SK-N-SH (cell line): ENCODE data around the gene GRIPAP1. TPM values are rescaled to one million over a fixed set of nuclear protein-coding genes. Genes with fewer than 3 reads are reported as not detected.

Source experiments
- CTCF ChIA-PET: fragments of 300-600, 350-600 bp; formaldehyde crosslinking; extraction: SDS; loops from one replicate; lab custom pipeline; 2021; lab: Yijun Ruan, JAX
- POLR2A ChIA-PET: fragments of 350-600 bp; sonication (Branson Sonifier 250); formaldehyde crosslinking; extraction: SDS; loops from one replicate; lab custom pipeline; 2020; ENCODE audit warnings: antibody characterized with exemption, inconsistent platforms; lab: Yijun Ruan, JAX
- DNase-seq: peaks from one replicate; pipeline ENCODE4 v3.0.0; 2012
- H2AFZ ChIP-seq: fragments of 200-600 bp; sonication (generic); 2 replicates; pipeline ENCODE4 v1.8.1; 2016; ENCODE audit warnings: antibody characterized with exemption, mild to moderate bottlenecking, low read depth
- H3F3A ChIP-seq: fragments of 200-600 bp; sonication (generic); replicated peaks from 2 replicates; pipeline ENCODE3; 2016; ENCODE audit warnings: antibody characterized with exemption, mild to moderate bottlenecking; ENCODE audit not compliant: insufficient read depth
- H3K27ac ChIP-seq, 2 experiments: fragments of 200-500 bp in 1 of 2; fragments of 200-600 bp in 1 of 2; sonication (Bioruptor generic) in 1 of 2; sonication (generic), shearing (Covaris generic) in 1 of 2; 2 replicates each; pipeline versions ENCODE4 v1.5.1 to v1.6.1; 2014 to 2016; ENCODE audit warnings: low read depth in 2 of 2, inconsistent platforms in 1 of 2, low read length in 1 of 2, mild to moderate bottlenecking in 1 of 2, mixed read lengths in 1 of 2
- H3K27me3 ChIP-seq: fragments of 200-600 bp; sonication (generic), shearing (Covaris generic); 2 replicates; pipeline ENCODE4 v1.6.1; 2016; ENCODE audit warnings: mixed run types; ENCODE audit not compliant: insufficient read depth
- H3K36me3 ChIP-seq, 2 experiments: fragments of 200-500 bp in 1 of 2; fragments of 200-600 bp in 1 of 2; sonication (Bioruptor generic) in 1 of 2; sonication (generic) in 1 of 2; replicated peaks in 1 of 2; 2 replicates each; pipeline versions ENCODE3 to v1.5.1; 2014 to 2016; ENCODE audit warnings: low read length in 1 of 2, mild to moderate bottlenecking in 1 of 2; ENCODE audit not compliant: insufficient read depth in 2 of 2, control insufficient read depth in 1 of 2
- H3K4me1 ChIP-seq, 2 experiments: fragments of 200-500 bp in 1 of 2; fragments of 200-600 bp in 1 of 2; sonication (Bioruptor generic) in 1 of 2; sonication (generic), shearing (Covaris generic) in 1 of 2; 2 replicates each; pipeline versions ENCODE4 v1.5.1 to v1.6.1; 2014 to 2016; ENCODE audit warnings: low read depth in 1 of 2, low read length in 1 of 2, mixed run types in 1 of 2; ENCODE audit not compliant: insufficient read depth in 2 of 2, control insufficient read depth in 1 of 2
- H3K4me2 ChIP-seq: fragments of 200-600 bp; sonication (generic), shearing (Covaris generic); 2 replicates; pipeline ENCODE4 v1.6.1; 2017; ENCODE audit warnings: mixed run types
- H3K4me3 ChIP-seq, 2 experiments: fragments of 200-500 bp in 1 of 2; fragments of 200-600 bp in 1 of 2; sonication (Bioruptor generic) in 1 of 2; sonication (generic), shearing (Covaris generic) in 1 of 2; 2 replicates each; pipeline versions ENCODE4 v1.5.1 to v1.8.1; 2014 to 2016; ENCODE audit warnings: low read depth in 2 of 2, inconsistent platforms in 1 of 2, low read length in 1 of 2, mild to moderate bottlenecking in 1 of 2, mixed read lengths in 1 of 2, moderate library complexity in 1 of 2
- H3K79me2 ChIP-seq: fragments of 200-600 bp; sonication (generic); 2 replicates; pipeline ENCODE4 v1.8.1; 2017; ENCODE audit warnings: mild to moderate bottlenecking; ENCODE audit not compliant: insufficient read depth
- H3K9ac ChIP-seq: fragments of 200-600 bp; sonication (generic); 2 replicates; pipeline ENCODE4 v1.6.1; 2017; ENCODE audit warnings: mixed run types
- H3K9me2 ChIP-seq: fragments of 200-600 bp; sonication (generic); 2 replicates; pipeline ENCODE4 v1.6.1; 2017; ENCODE audit warnings: mixed run types
- H3K9me3 ChIP-seq: fragments of 200-600 bp; sonication (generic); 2 replicates; pipeline ENCODE4 v1.6.1; 2017; ENCODE audit warnings: mixed run types, mild to moderate bottlenecking, moderate library complexity
- H4K20me1 ChIP-seq: fragments of 200-600 bp; sonication (generic); 2 replicates; pipeline ENCODE4 v1.6.1; 2017; ENCODE audit warnings: mild to moderate bottlenecking, mixed run types; ENCODE audit not compliant: insufficient read depth
- CHD2 ChIP-seq: fragments of 150-350 bp; IDR thresholded peaks from 2 replicates; pipeline ENCODE4 v1.6.1; 2018; ENCODE audit warnings: low read length; ENCODE audit not compliant: partially characterized antibody
- EP300 ChIP-seq, 2 experiments: IDR thresholded peaks; 2 replicates each; pipeline versions ENCODE4 v1.4.0 to v1.6.1; 2012; ENCODE audit warnings: borderline replicate concordance in 1 of 2, low read depth in 1 of 2, low read length in 1 of 2
- IRF3 ChIP-seq: fragments of 150-350 bp; IDR thresholded peaks from 2 replicates; pipeline ENCODE4 v1.6.1; 2016; ENCODE audit warnings: mild to moderate bottlenecking, low read depth, low read length
- JUND ChIP-seq: IDR thresholded peaks from 2 replicates; pipeline ENCODE4 v1.4.0; 2012
- NFIC ChIP-seq: IDR thresholded peaks from 2 replicates; pipeline ENCODE4 v1.4.0; 2012; ENCODE audit warnings: borderline replicate concordance
- RFX5 ChIP-seq: IDR thresholded peaks from 2 replicates; pipeline ENCODE4 v1.6.1; 2012; ENCODE audit warnings: mild to moderate bottlenecking, improper control_type of control experiment, low read length
- USF2 ChIP-seq: fragments of 150-350 bp; IDR thresholded peaks from 2 replicates; pipeline ENCODE4 v1.6.1; 2017; ENCODE audit warnings: antibody characterized with exemption, low read length, low read depth, borderline replicate concordance
- YY1 ChIP-seq: IDR thresholded peaks from 2 replicates; pipeline ENCODE4 v1.4.0; 2012; ENCODE audit warnings: low read depth, mild to moderate bottlenecking
- WGBS: methylation state at CpG from one replicate; pipeline ENCODE4 v1.1.6; 2017; ENCODE audit warnings: low lambda C conversion rate; 5-methylcytosine and 5-hydroxymethylcytosine counted together
- polyA plus RNA-seq, 3 experiments: library from polyadenylated mRNA; depleted of rRNA; stranded (reverse); fragments of >200 nt; gene quantifications; 2 replicates each; pipeline ENCODE4 v1.2.3, GENCODE V29; 2012
- TF ChIP-seq, protein P1 (sequence below): IDR thresholded peaks from 2 replicates; pipeline ENCODE4 v1.6.1; 2012; ENCODE audit warnings: mild to moderate bottlenecking, low read depth, low read length, moderate library complexity
- TF ChIP-seq, protein P2 (sequence below): IDR thresholded peaks from 2 replicates; pipeline ENCODE4; 2012

GRIPAP1 gene
- polyA plus RNA-seq, 1 of the 3 experiments (the other 2 are of a cell fraction): 63.6 TPM

GRCh38 chrX:48971249-48972219 lies 30.5 kb downstream of the GRIPAP1 start, which contains the start of gene KCND1:
Gene KCND1 (minus strand): TSS chrX:48971844. CDS start chrX:48970271, 1,573 bp downstream.
- POLR2A ChIA-PET: interaction anchor here (1.4 kb wide), 2 partner anchors 10 to 13 kb away, joined by 6 to 9 read pairs; partner anchors contain the start of gene OTUD5
- WGBS: 16% methylated on average over 15 of the region's 28 CpGs
- peaks cover 0 to 12% of the 10 kb centered on the region in 2 experiments; a peak in 1 of 4 replicates for H3K4me1 ChIP-seq
- H3K4me2 ChIP-seq: peak within 1 kb of the TSS; percentile 55
- peaks cover 20% of the 10 kb centered on the region; the same call in 1 of the 2 replicates for H3K27me3 ChIP-seq
- no peak within 1 kb of the TSS for H2AFZ ChIP-seq
- H3F3A ChIP-seq: no peaks in the 10 kb centered on the region
- peak within 1 kb of the TSS in 1 of 2 experiments; percentile 30; a peak in 1 of 4 replicates for H3K27ac ChIP-seq
- TF ChIP-seq, protein P1, sequence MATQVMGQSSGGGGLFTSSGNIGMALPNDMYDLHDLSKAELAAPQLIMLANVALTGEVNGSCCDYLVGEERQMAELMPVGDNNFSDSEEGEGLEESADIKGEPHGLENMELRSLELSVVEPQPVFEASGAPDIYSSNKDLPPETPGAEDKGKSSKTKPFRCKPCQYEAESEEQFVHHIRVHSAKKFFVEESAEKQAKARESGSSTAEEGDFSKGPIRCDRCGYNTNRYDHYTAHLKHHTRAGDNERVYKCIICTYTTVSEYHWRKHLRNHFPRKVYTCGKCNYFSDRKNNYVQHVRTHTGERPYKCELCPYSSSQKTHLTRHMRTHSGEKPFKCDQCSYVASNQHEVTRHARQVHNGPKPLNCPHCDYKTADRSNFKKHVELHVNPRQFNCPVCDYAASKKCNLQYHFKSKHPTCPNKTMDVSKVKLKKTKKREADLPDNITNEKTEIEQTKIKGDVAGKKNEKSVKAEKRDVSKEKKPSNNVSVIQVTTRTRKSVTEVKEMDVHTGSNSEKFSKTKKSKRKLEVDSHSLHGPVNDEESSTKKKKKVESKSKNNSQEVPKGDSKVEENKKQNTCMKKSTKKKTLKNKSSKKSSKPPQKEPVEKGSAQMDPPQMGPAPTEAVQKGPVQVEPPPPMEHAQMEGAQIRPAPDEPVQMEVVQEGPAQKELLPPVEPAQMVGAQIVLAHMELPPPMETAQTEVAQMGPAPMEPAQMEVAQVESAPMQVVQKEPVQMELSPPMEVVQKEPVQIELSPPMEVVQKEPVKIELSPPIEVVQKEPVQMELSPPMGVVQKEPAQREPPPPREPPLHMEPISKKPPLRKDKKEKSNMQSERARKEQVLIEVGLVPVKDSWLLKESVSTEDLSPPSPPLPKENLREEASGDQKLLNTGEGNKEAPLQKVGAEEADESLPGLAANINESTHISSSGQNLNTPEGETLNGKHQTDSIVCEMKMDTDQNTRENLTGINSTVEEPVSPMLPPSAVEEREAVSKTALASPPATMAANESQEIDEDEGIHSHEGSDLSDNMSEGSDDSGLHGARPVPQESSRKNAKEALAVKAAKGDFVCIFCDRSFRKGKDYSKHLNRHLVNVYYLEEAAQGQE: no peak
- TF ChIP-seq JUND (peak; percentile 12; the same call in 1 of the 2 replicates), NFIC (0 out of 2 replicates have a peak, but pooled peaks have one; percentile 5), USF2 (no peak), IRF3 (no peak), RFX5 (no peak), CHD2 (no peak), YY1 (no peak), EP300 (IDR thresholded peaks at IDR 0.05; ENCODE audit: borderline replicate concordance in 1 of 2, low read depth in 1 of 2, low read length in 1 of 2) (no peak)
- TF ChIP-seq, protein P2, sequence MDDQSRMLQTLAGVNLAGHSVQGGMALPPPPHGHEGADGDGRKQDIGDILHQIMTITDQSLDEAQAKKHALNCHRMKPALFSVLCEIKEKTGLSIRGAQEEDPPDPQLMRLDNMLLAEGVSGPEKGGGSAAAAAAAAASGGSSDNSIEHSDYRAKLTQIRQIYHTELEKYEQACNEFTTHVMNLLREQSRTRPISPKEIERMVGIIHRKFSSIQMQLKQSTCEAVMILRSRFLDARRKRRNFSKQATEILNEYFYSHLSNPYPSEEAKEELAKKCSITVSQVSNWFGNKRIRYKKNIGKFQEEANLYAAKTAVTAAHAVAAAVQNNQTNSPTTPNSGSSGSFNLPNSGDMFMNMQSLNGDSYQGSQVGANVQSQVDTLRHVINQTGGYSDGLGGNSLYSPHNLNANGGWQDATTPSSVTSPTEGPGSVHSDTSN: no peak
- TF ChIP-seq, all 33 proteins: peak for 2
- H3K9me3 ChIP-seq: no peaks in the 10 kb centered on the region
- H4K20me1 ChIP-seq: no peaks in the 10 kb centered on the region
- H3K79me2 ChIP-seq: no peaks in the 10 kb centered on the region
- CTCF ChIA-PET: interaction anchor here (0.6 to 2.0 kb wide), 12 partner anchors 9 to 89 kb away, joined by 3 to 14 read pairs (median 4); partner anchors contain the start of gene GRIPAP1
- H3K9me2 ChIP-seq: no peaks in the 10 kb centered on the region
- H3K4me3 ChIP-seq: peak within 1 kb of the TSS; percentile 37 to 44; a peak in 3 of 4 replicates
- peak; percentile 78 for DNase-seq
- no peak within 1 kb of the TSS for H3K9ac ChIP-seq
- peaks cover 0 to 17% of the 10 kb centered on the region in 2 experiments for H3K36me3 ChIP-seq
